HCT116 (cell line): ENCODE measurements around the gene ISM1. TPM values are rescaled to one million over a fixed set of nuclear protein-coding genes. Genes with fewer than 3 reads are reported as not detected.

Experiments used
- ATAC-seq: fragments of 200-7000 bp; cut with Tn5 transposase; 2 replicates; pipeline ENCODE4 v1.9.1; 2020; ENCODE audit warnings: mild to moderate bottlenecking, moderate library complexity
- BruUV-seq: library from RNA; stranded (reverse); fragments of 400-500 nt; replicated peaks from 2 replicates; lab custom pipeline; 2021; lab: Mats Ljungman, UMichigan
- CTCF ChIA-PET: fragments of 300-600 bp; sonication (Branson Sonifier 250); formaldehyde crosslinking; loops from one replicate; lab custom pipeline; 2021; ENCODE audit warnings: antibody characterized with exemption; lab: Charles Lee
- POLR2A ChIA-PET: fragments of 300-600, 350-600 bp; sonication (Branson Sonifier 250); formaldehyde crosslinking; loops from one replicate; lab custom pipeline; 2021; ENCODE audit warnings: antibody characterized with exemption; lab: Charles Lee
- RAD21 ChIA-PET, 2 experiments: fragments of 300-600 bp; sonication (Branson Sonifier 250); formaldehyde crosslinking; loops; one replicate each; lab custom pipeline; 2023; ENCODE audit warnings: low total read pairs in 2 of 2; ENCODE audit not compliant: uncharacterized antibody in 2 of 2, unreplicated experiment in 2 of 2, low non-redundant PET in 1 of 2; lab: Charles Lee
- DNase-seq: peaks from one replicate; pipeline ENCODE4 v3.0.0-alpha.2; 2010; ENCODE audit warnings: low read depth, low spot score
- H2AFZ ChIP-seq: fragments of 200-600 bp; shearing (Covaris generic), sonication (generic); 2 replicates; pipeline ENCODE4 v1.6.1; 2017; ENCODE audit warnings: low read depth, mixed run types, mixed read lengths, antibody characterized with exemption, low read length; ENCODE audit not compliant: poor library complexity, severe bottlenecking
- H3K27ac ChIP-seq: 2 replicates; pipeline ENCODE4 v1.5.1; 2012; ENCODE audit warnings: low read depth, low read length
- H3K27me3 ChIP-seq: fragments of 200-600 bp; sonication (generic); 2 replicates; pipeline ENCODE4 v1.6.1; 2016; ENCODE audit warnings: mixed run types, low read length, mixed read lengths; ENCODE audit not compliant: insufficient read depth
- H3K36me3 ChIP-seq, 2 experiments: fragments of 200-500 bp in 1 of 2; fragments of 200-600 bp in 1 of 2; sonication (Bioruptor generic) in 1 of 2; sonication (generic) in 1 of 2; 2 replicates each; pipeline versions ENCODE4 v1.5.1 to v1.6.1; 2014 to 2016; ENCODE audit warnings: low read length in 2 of 2, inconsistent platforms in 1 of 2, mixed read lengths in 1 of 2, mixed run types in 1 of 2; ENCODE audit not compliant: insufficient read depth in 2 of 2, control insufficient read depth in 1 of 2
- H3K4me1 ChIP-seq, 2 experiments: fragments of 200-600 bp in 1 of 2; sonication (generic) in 1 of 2; 2 replicates each; pipeline versions ENCODE4 v1.5.1 to v1.6.1; 2012 to 2017; ENCODE audit warnings: low read length in 2 of 2, inconsistent platforms in 1 of 2, mild to moderate bottlenecking in 1 of 2, mixed read lengths in 1 of 2, mixed run types in 1 of 2, moderate library complexity in 1 of 2; ENCODE audit not compliant: insufficient read depth in 2 of 2, control insufficient read depth in 1 of 2
- H3K4me2 ChIP-seq: fragments of 200-600 bp; sonication (generic); 2 replicates; pipeline ENCODE4 v1.6.1; 2017; ENCODE audit warnings: mixed run types, low read length, mixed read lengths
- H3K4me3 ChIP-seq, 2 experiments: fragments of 200-600 bp in 1 of 2; sonication (generic) in 1 of 2; replicated peaks in 1 of 2; 2 replicates each; pipeline ENCODE4 v1.5.1; 2011 to 2016; ENCODE audit warnings: low read length in 2 of 2, control low read depth in 1 of 2, low read depth in 1 of 2, mild to moderate bottlenecking in 1 of 2, mixed read lengths in 1 of 2, mixed run types in 1 of 2
- H3K79me2 ChIP-seq: fragments of 200-600 bp; sonication (generic); 2 replicates; pipeline ENCODE4 v1.6.1; 2017; ENCODE audit warnings: mild to moderate bottlenecking, mixed run types, low read length, moderate library complexity, mixed read lengths; ENCODE audit not compliant: insufficient read depth
- H3K9ac ChIP-seq: fragments of 200-600 bp; sonication (generic); 2 replicates; pipeline ENCODE4 v1.6.1; 2016; ENCODE audit warnings: low read length, mixed read lengths
- H3K9me2 ChIP-seq: fragments of 200-600 bp; sonication (generic), shearing (Covaris generic); 2 replicates; pipeline ENCODE4 v1.6.1; 2017; ENCODE audit warnings: mixed run types, mild to moderate bottlenecking, moderate library complexity; ENCODE audit not compliant: insufficient read depth
- H3K9me3 ChIP-seq, 2 experiments: fragments of 200-500 bp in 1 of 2; fragments of 200-600 bp in 1 of 2; sonication (Bioruptor generic) in 1 of 2; sonication (generic) in 1 of 2; 2 replicates each; pipeline ENCODE4 v1.6.1; 2014 to 2017; ENCODE audit warnings: low read length in 2 of 2, mixed read lengths in 2 of 2, inconsistent platforms in 1 of 2, low read depth in 1 of 2, mild to moderate bottlenecking in 1 of 2, mixed run types in 1 of 2, moderate library complexity in 1 of 2; ENCODE audit not compliant: control insufficient read depth in 1 of 2, insufficient read depth in 1 of 2
- H4K20me1 ChIP-seq: fragments of 200-600 bp; sonication (generic), shearing (Covaris generic); 2 replicates; pipeline ENCODE4 v1.6.1; 2017; ENCODE audit warnings: mixed run types, mild to moderate bottlenecking, moderate library complexity; ENCODE audit not compliant: insufficient read depth
- CBX3 ChIP-seq: IDR thresholded peaks from 2 replicates; pipeline ENCODE4 v1.6.1; 2012; ENCODE audit warnings: low read depth
- CEBPB ChIP-seq: IDR thresholded peaks from 2 replicates; pipeline ENCODE4 v1.6.1; 2012; ENCODE audit warnings: low read depth
- CTCF ChIP-seq, 3 experiments: fragments of 200-600 bp in 1 of 3; sonication (generic) in 1 of 3; IDR thresholded peaks in 2 of 3; conservative IDR thresholded peaks in 1 of 3; 2 replicates each; pipeline ENCODE4 v1.5.1; 2012 to 2017; ENCODE audit warnings: low read depth in 2 of 3, low read length in 2 of 3, antibody characterized with exemption in 1 of 3, borderline replicate concordance in 1 of 3, control low read depth in 1 of 3, mild to moderate bottlenecking in 1 of 3, mixed read lengths in 1 of 3, mixed run types in 1 of 3, moderate library complexity in 1 of 3; ENCODE audit not compliant: insufficient read depth in 1 of 3
- ELF1 ChIP-seq: IDR thresholded peaks from 2 replicates; pipeline ENCODE4 v1.6.1; 2012; ENCODE audit warnings: low read depth, borderline replicate concordance
- EZH2 ChIP-seq: fragments of 200-600 bp; sonication (generic); IDR thresholded peaks from 2 replicates; pipeline ENCODE4 v1.6.1; 2017; ENCODE audit warnings: antibody characterized with exemption, mixed run types
- EZH2phosphoT487 ChIP-seq: fragments of 200-600 bp; IDR thresholded peaks from 2 replicates; pipeline ENCODE4 v1.6.1; 2018; ENCODE audit warnings: antibody characterized with exemption, borderline replicate concordance
- FOSL1 ChIP-seq: IDR thresholded peaks from 2 replicates; pipeline ENCODE4 v1.6.1; 2012; ENCODE audit warnings: low read depth
- JUND ChIP-seq: IDR thresholded peaks from 2 replicates; pipeline ENCODE4 v1.6.1; 2012
- MAX ChIP-seq: IDR thresholded peaks from 2 replicates; pipeline ENCODE4 v1.6.1; 2012
- POLR2A ChIP-seq: IDR thresholded peaks from 2 replicates; pipeline ENCODE4 v1.7.0; 2011; ENCODE audit warnings: borderline replicate concordance; ENCODE audit not compliant: insufficient read depth, insufficient read length; ENCODE audit errors: extremely low read depth
- RAD21 ChIP-seq: IDR thresholded peaks from 2 replicates; pipeline ENCODE4 v1.6.1; 2012; ENCODE audit warnings: low read depth, mild to moderate bottlenecking
- REST ChIP-seq: IDR thresholded peaks from 2 replicates; pipeline ENCODE4 v1.6.1; 2012; ENCODE audit warnings: low read depth
- SIN3A ChIP-seq: IDR thresholded peaks from 2 replicates; pipeline ENCODE4 v1.6.1; 2012; ENCODE audit warnings: low read depth
- SP1 ChIP-seq: IDR thresholded peaks from 2 replicates; pipeline ENCODE4 v1.6.1; 2012; ENCODE audit warnings: low read depth
- SRF ChIP-seq: IDR thresholded peaks from 2 replicates; pipeline ENCODE4 v1.6.1; 2012; ENCODE audit warnings: low read depth
- TCF7L2 ChIP-seq: IDR thresholded peaks from 2 replicates; pipeline ENCODE4 v1.7.0; 2011; ENCODE audit warnings: borderline replicate concordance, inconsistent platforms; ENCODE audit not compliant: insufficient read depth, insufficient read length; ENCODE audit errors: extremely low read depth
- YY1 ChIP-seq: IDR thresholded peaks from 2 replicates; pipeline ENCODE4 v1.6.1; 2011; ENCODE audit warnings: low read length, low read depth, moderate library complexity, mild to moderate bottlenecking; ENCODE audit not compliant: insufficient replicate concordance; ENCODE audit errors: extremely low read depth
- ZFX ChIP-seq: fragments of 450-650 bp; IDR thresholded peaks from 2 replicates; pipeline ENCODE4 v1.6.1; 2017
- intact Hi-C: fragments of 100-400 bp; cut with micrococcal nuclease; formaldehyde crosslinking; loops from 2 replicates; pipeline ENCODE4 v1.10.0; 2022
- total RNA-seq: library from RNA; stranded (reverse); gene quantifications from one replicate; pipeline ENCODE4 v1.2.1, GENCODE V29; 2021; ENCODE audit not compliant: unreplicated experiment

The ISM1 gene
- total RNA-seq, 1 experiment from 2014 or later: 0.37 TPM

- Histone ChIP-seq H3K79me2 (no peaks in the 10 kb centered on the region), H3K9ac (no peak overlapping the region), H3K4me2 (no peak overlapping the region), H3K27ac (no peak overlapping the region), H3K9me2 (no peaks in the 10 kb centered on the region), H3K4me1 (peaks cover 6 to 9% of the 10 kb centered on the region in 2 experiments; a peak in 3 of 4 replicates), H3K9me3 (no peaks in the 10 kb centered on the region), H3K36me3 (no peaks in the 10 kb centered on the region), H2AFZ (no peak overlapping the region), H3K4me3 (no peak overlapping the region), H4K20me1 (no peaks in the 10 kb centered on the region), H3K27me3 (no peaks in the 10 kb centered on the region)
- intact Hi-C loops: no loop called here
- ChIA-PET POLR2A (no interaction called here), CTCF (interaction anchor here (0.9 to 1.0 kb wide), 2 partner anchors 34 to 144 kb away, joined by 3 read pairs; no protein-coding TSS in a partner anchor), RAD21 (no interaction called here)
- ATAC-seq: no peak
- no peak for DNase-seq
- BruUV-seq: no TSS peak
- TF ChIP-seq SP1: no peak
- TF ChIP-seq ELF1: no peak
- TF ChIP-seq EZH2phosphoT487: no peak
- TF ChIP-seq SIN3A: no peak
- TF ChIP-seq CTCF (IDR thresholded peaks at IDR 0.05 in 2 of 3, conservative IDR thresholded peaks at IDR 0.05 in 1 of 3; ENCODE audit: borderline replicate concordance in 1 of 3, insufficient read depth in 1 of 3, low read depth in 2 of 3, low read length in 2 of 3): no peak
- TF ChIP-seq JUND: no peak
- no peak for TF ChIP-seq ZFX
- TF ChIP-seq RAD21: no peak
- TF ChIP-seq SRF: no peak
- no peak for TF ChIP-seq CBX3
- TF ChIP-seq MAX: no peak
- no peak for TF ChIP-seq POLR2A
- TF ChIP-seq EZH2: no peak
- TF ChIP-seq YY1: no peak
- TF ChIP-seq REST: no peak
- no peak for TF ChIP-seq FOSL1
- TF ChIP-seq TCF7L2: no peak
- no peak for TF ChIP-seq CEBPB
Measured at GRCh38 chr20:13259921-13260320, 38.8 kb downstream of the ISM1 start.
